CD14-positive monocyte (primary cell): ENCODE data around the gene C17orf50. TPM values are rescaled to one million over a fixed set of nuclear protein-coding genes. Genes with fewer than 3 reads are reported as not detected.

Experiments used
- DNase-seq, 3 donors: peaks; one replicate each; pipeline ENCODE4 v3.0.0-alpha.2; 2011 to 2022
- H2AFZ ChIP-seq: 2 replicates; pipeline ENCODE4 v1.6.0; 2012; ENCODE audit warnings: mild to moderate bottlenecking, low read depth, low read length, inconsistent platforms; ENCODE audit not compliant: insufficient read depth, poor library complexity, severe bottlenecking
- H3K27ac ChIP-seq, 2 donors: 1 replicate in 1 of 2; 2 replicates in 1 of 2; pipeline ENCODE4 v1.5.1; 2012 to 2013; ENCODE audit warnings: low read length in 2 of 2, control low read depth in 1 of 2, inconsistent platforms in 1 of 2, low read depth in 1 of 2, mild to moderate bottlenecking in 1 of 2
- H3K27me3 ChIP-seq, 2 donors: one replicate each; pipeline versions ENCODE4 v1.6.0 to v1.6.1; 2011 to 2013; ENCODE audit warnings: low read length in 2 of 2; ENCODE audit not compliant: control insufficient read depth in 2 of 2, insufficient read depth in 2 of 2
- H3K36me3 ChIP-seq, 2 donors: replicated peaks in 1 of 2; 1 replicate in 1 of 2; 2 replicates in 1 of 2; pipeline versions ENCODE4 v1.5.1 to v1.6.1; 2012 to 2013; ENCODE audit warnings: low read length in 2 of 2, control low read depth in 1 of 2, inconsistent platforms in 1 of 2, mild to moderate bottlenecking in 1 of 2; ENCODE audit not compliant: insufficient read depth in 2 of 2, control insufficient read depth in 1 of 2
- H3K4me1 ChIP-seq, 2 donors: 1 replicate in 1 of 2; 2 replicates in 1 of 2; pipeline versions ENCODE4 v1.5.1 to v1.6.1; 2012 to 2013; ENCODE audit warnings: low read length in 2 of 2, control low read depth in 1 of 2, inconsistent platforms in 1 of 2, mild to moderate bottlenecking in 1 of 2, moderate library complexity in 1 of 2; ENCODE audit not compliant: insufficient read depth in 2 of 2, control insufficient read depth in 1 of 2
- H3K4me2 ChIP-seq: replicated peaks from 2 replicates; pipeline ENCODE3; 2012; ENCODE audit warnings: low read length, moderate library complexity, mild to moderate bottlenecking; ENCODE audit not compliant: poor library complexity, severe bottlenecking; ENCODE audit errors: extremely low read depth
- H3K4me3 ChIP-seq, 3 experiments: fragments of 200-600 bp in 1 of 3; sonication (generic) in 1 of 3; replicated peaks in 1 of 3; 1 replicate in 2 of 3; 2 replicates in 1 of 3; pipeline ENCODE4 v1.5.1; 2011 to 2013; ENCODE audit warnings: low read length in 3 of 3, mild to moderate bottlenecking in 3 of 3, control low read depth in 2 of 3, low read depth in 2 of 3, inconsistent platforms in 1 of 3, moderate library complexity in 1 of 3
- H3K79me2 ChIP-seq: 2 replicates; pipeline ENCODE4 v1.6.0; 2012; ENCODE audit warnings: mild to moderate bottlenecking, control low read depth, inconsistent platforms, low read length, moderate library complexity; ENCODE audit not compliant: insufficient read depth
- H3K9ac ChIP-seq: 2 replicates; pipeline ENCODE4 v1.6.0; 2017; ENCODE audit warnings: low read length, mild to moderate bottlenecking; ENCODE audit not compliant: insufficient read depth, poor library complexity, severe bottlenecking
- H3K9me3 ChIP-seq, 2 donors: replicated peaks in 1 of 2; 1 replicate in 1 of 2; 2 replicates in 1 of 2; pipeline versions ENCODE4 v1.5.1 to v1.6.1; 2012 to 2013; ENCODE audit warnings: low read length in 2 of 2, control low read depth in 1 of 2; ENCODE audit not compliant: control insufficient read depth in 1 of 2, insufficient read depth in 1 of 2
- H4K20me1 ChIP-seq: 2 replicates; pipeline ENCODE4 v1.6.0; 2012; ENCODE audit warnings: mild to moderate bottlenecking, low read length, control low read depth, moderate library complexity; ENCODE audit not compliant: insufficient read depth
- H3K27ac Mint-ChIP-seq, 7 donors: one replicate each; pipeline ENCODE4 v1.8.0; 2020; ENCODE audit warnings: mild to moderate bottlenecking in 7 of 7, mixed read lengths in 7 of 7, moderate library complexity in 6 of 7, inconsistent platforms in 2 of 7
- H3K27me3 Mint-ChIP-seq, 3 donors: one replicate each; pipeline ENCODE4 v1.8.0; 2021 to 2022; ENCODE audit warnings: low read depth in 3 of 3, mild to moderate bottlenecking in 3 of 3, mixed read lengths in 3 of 3, moderate library complexity in 3 of 3, inconsistent platforms in 1 of 3
- H3K36me3 Mint-ChIP-seq, 2 donors: one replicate each; pipeline ENCODE4 v1.8.0; 2020; ENCODE audit warnings: mixed read lengths in 2 of 2, inconsistent platforms in 1 of 2, mild to moderate bottlenecking in 1 of 2
- H3K4me1 Mint-ChIP-seq: one replicate; pipeline ENCODE4 v1.8.0; 2020; ENCODE audit warnings: mild to moderate bottlenecking, mixed read lengths
- H3K4me3 Mint-ChIP-seq, 2 donors: one replicate each; pipeline ENCODE4 v1.8.0; 2020; ENCODE audit warnings: mild to moderate bottlenecking in 2 of 2, mixed read lengths in 2 of 2, moderate library complexity in 1 of 2
- H3K9me3 Mint-ChIP-seq, 7 donors: one replicate each; pipeline ENCODE4 v1.8.0; 2020 to 2022; ENCODE audit warnings: mixed read lengths in 7 of 7, mild to moderate bottlenecking in 6 of 7, moderate library complexity in 6 of 7, inconsistent platforms in 2 of 7
- CTCF ChIP-seq: fragments of 200-600 bp; IDR thresholded peaks from one replicate; pipeline ENCODE4 v1.8.0; 2022; ENCODE audit warnings: antibody characterized with exemption, mild to moderate bottlenecking
- WGBS: methylation state at CpG from one replicate; pipeline ENCODE4 v1.1.5; 2013; ENCODE audit warnings: missing lambda C conversion rate; ENCODE audit not compliant: insufficient coverage; 5-methylcytosine and 5-hydroxymethylcytosine counted together
- intact Hi-C, 2 donors: fragments of 100-400 bp; cut with micrococcal nuclease; formaldehyde crosslinking; loops; one replicate each; pipeline versions ENCODE4 v1.15.0 to v1.15.1; 2023
- polyA plus RNA-seq, 3 donors: library from polyadenylated mRNA; depleted of rRNA in 1 of 3; unstranded in 2 of 3; stranded (reverse) in 1 of 3; fragments of 300-500 nt in 2 of 3; fragments of >200 nt in 1 of 3; fragmentation: Illumina TruSeq in 2 of 3; gene quantifications; 1 replicate in 2 of 3; 2 replicates in 1 of 3; pipeline ENCODE4 v1.2.3, GENCODE V29; 2012 to 2021

C17orf50 gene
- polyA plus RNA-seq, 3 donors, result 0.23 TPM; not detected in 2

DNA sequence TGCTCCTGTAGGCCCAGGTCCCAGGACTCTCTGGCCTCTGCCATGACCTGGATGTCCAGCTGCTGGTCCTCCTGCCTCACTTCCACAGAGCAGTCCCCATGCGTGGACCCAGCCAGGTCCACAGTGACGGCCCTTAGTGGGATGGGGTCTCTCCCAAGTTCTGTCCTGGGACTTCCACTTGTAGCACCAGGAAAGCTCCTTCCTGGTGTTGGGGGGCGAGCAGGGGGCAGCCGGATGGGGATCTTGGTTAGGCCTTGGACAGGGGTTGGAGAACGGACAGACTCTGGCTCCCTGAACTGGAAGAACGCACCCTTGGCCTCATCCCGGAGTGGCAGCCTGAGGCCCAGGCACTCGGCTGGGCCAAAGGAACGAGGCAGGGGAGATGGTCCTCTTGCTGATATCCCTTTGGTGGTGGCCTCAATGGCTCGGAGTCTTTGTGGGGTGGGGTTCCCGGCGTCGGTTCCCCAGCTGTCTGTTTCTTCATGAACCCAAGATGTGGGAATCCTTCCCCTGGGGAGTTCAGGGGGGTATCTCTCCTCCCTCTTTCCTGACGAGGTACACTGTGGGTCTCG, 14.9 kb upstream of the C17orf50 start:
- no peaks in the 10 kb centered on the region for H3K36me3 ChIP-seq
- H4K20me1 ChIP-seq, result no peaks in the 10 kb centered on the region
- H3K9me3 ChIP-seq, result peaks cover 0 to 9% of the 10 kb centered on the region in 2 donors
- no peak for TF ChIP-seq CTCF
- H3K27ac Mint-ChIP-seq, result no peak overlapping the region
- no peak overlapping the region for H2AFZ ChIP-seq
- H3K27ac ChIP-seq, result no peak overlapping the region
- no peak overlapping the region for H3K4me3 ChIP-seq
- H3K4me1 Mint-ChIP-seq, result peaks cover 8% of the 10 kb centered on the region
- no peak overlapping the region for H3K9ac ChIP-seq
- peaks cover 0 to 13% (median 2%) of the 10 kb centered on the region in 7 donors for H3K9me3 Mint-ChIP-seq
- H3K36me3 Mint-ChIP-seq, result peaks cover 0 to 2% of the 10 kb centered on the region in 2 donors
- no peak overlapping the region for H3K4me3 Mint-ChIP-seq
- no peaks in the 10 kb centered on the region for H3K4me1 ChIP-seq
- DNase-seq, result no peak
- H3K4me2 ChIP-seq, result no peak overlapping the region
- 96% methylated on average over 9 of the region's 15 CpGs for WGBS
- H3K79me2 ChIP-seq, result no peaks in the 10 kb centered on the region
- intact Hi-C loops, result loop anchor here (5.0 to 10.0 kb wide), 3 partner anchors 134 to 581 kb away; no protein-coding TSS in a partner anchor
- H3K27me3 Mint-ChIP-seq, result peaks cover 45 to 53% (median 50%) of the 10 kb centered on the region in 3 donors
- peaks cover 10 to 49% of the 10 kb centered on the region in 2 donors for H3K27me3 ChIP-seq

DNA sequence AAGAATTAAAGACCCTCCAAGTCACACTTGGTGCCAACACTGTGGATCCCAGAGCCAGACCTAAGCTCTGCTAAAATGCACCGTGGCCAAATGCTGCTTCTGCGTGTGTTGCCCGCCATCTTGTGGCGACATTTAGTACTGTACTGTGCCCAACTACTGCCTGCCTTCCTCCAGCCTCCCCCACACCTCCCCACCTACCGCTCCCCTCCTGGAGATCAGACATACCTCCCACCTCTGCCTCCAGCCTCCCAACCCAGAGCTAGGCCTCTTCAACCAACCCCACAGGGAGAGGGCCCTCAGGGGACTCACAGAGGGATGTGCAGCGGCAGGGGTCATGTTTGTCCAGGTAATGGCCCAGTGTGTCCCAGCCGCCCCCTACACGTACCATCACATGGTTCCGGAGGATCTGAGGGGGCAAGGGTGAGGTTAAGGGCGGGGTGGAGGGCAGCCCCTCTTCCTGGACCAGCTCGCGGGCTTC, 13.1 kb upstream of the C17orf50 start:
- Histone ChIP-seq H3K4me1 (no peaks in the 10 kb centered on the region), H2AFZ (no peak overlapping the region), H3K27ac (no peak overlapping the region), H4K20me1 (no peaks in the 10 kb centered on the region), H3K9me3 (peaks cover 0 to 9% of the 10 kb centered on the region in 2 donors), H3K4me2 (no peak overlapping the region), H3K4me3 (no peak overlapping the region), H3K27me3 (peaks cover 7 to 39% of the 10 kb centered on the region in 2 donors), H3K9ac (no peak overlapping the region), H3K36me3 (no peaks in the 10 kb centered on the region), H3K79me2 (no peaks in the 10 kb centered on the region)
- peaks cover 0 to 6% (median 2%) of the 10 kb centered on the region in 7 donors for H3K9me3 Mint-ChIP-seq
- H3K4me3 Mint-ChIP-seq, result no peak overlapping the region
- TF ChIP-seq CTCF, result peak; percentile 84
- WGBS, result 30% methylated on average over 3 of the region's 12 CpGs
- peaks cover 6% of the 10 kb centered on the region for H3K4me1 Mint-ChIP-seq
- peak; percentile 43 to 52 (median 50) for DNase-seq
- intact Hi-C loops, result loop anchor here (5.0 to 10.0 kb wide), 3 partner anchors 135 to 583 kb away; no protein-coding TSS in a partner anchor
- peaks cover 34 to 52% (median 50%) of the 10 kb centered on the region in 3 donors for H3K27me3 Mint-ChIP-seq
- H3K36me3 Mint-ChIP-seq, result peaks cover 0 to 2% of the 10 kb centered on the region in 2 donors
- no peak overlapping the region for H3K27ac Mint-ChIP-seq
